ENCODE results near the gene PIAS2. TPM values are rescaled to one million over a fixed set of nuclear protein-coding genes. Genes with fewer than 3 reads are reported as not detected.

PIAS2 gene
- total RNA-seq, 4 donors from 2014 or later, result 25.1 to 40.8 (median 29.2) TPM

GRCh38 chr18:46789088-46789487 is 128.2 kb downstream of the PIAS2 start:
- TF ChIP-seq CTCF (IDR thresholded peaks at IDR 0.05; ENCODE audit: low read depth), result no peak

- TF ChIP-seq CTCF (IDR thresholded peaks at IDR 0.05; ENCODE audit: low read depth), result no peak
These were observed 129.6 kb downstream of the PIAS2 start for GRCh38 chr18:46787674-46788073.

- no peak for TF ChIP-seq CTCF (IDR thresholded peaks at IDR 0.05; ENCODE audit: low read depth)
These were observed 144.9 kb downstream of the PIAS2 start for GRCh38 chr18:46772357-46772756.

GRCh38 chr18:46771141-46771540 is 146.2 kb downstream of the PIAS2 start:
- TF ChIP-seq CTCF (IDR thresholded peaks at IDR 0.05; ENCODE audit: low read depth), result no peak

GRCh38 chr18:46770708-46771107 is 146.6 kb downstream of the PIAS2 start:
- no peak for TF ChIP-seq CTCF (IDR thresholded peaks at IDR 0.05; ENCODE audit: low read depth)

- no peak for TF ChIP-seq CTCF (IDR thresholded peaks at IDR 0.05; ENCODE audit: low read depth)
These were observed 149.0 kb downstream of the PIAS2 start for GRCh38 chr18:46768166-46768921.

GRCh38 chr18:46767217-46767616 is 150.1 kb downstream of the PIAS2 start:
- no peak for TF ChIP-seq CTCF (IDR thresholded peaks at IDR 0.05; ENCODE audit: low read depth)

Data from subcutaneous adipose tissue (tissue), 4 donors.